ENCODE data around the gene CDC42BPA.
A peak's percentile ranks its signal among the peaks of the same experiment; 100 is the strongest.

The CDC42BPA gene

DNA sequence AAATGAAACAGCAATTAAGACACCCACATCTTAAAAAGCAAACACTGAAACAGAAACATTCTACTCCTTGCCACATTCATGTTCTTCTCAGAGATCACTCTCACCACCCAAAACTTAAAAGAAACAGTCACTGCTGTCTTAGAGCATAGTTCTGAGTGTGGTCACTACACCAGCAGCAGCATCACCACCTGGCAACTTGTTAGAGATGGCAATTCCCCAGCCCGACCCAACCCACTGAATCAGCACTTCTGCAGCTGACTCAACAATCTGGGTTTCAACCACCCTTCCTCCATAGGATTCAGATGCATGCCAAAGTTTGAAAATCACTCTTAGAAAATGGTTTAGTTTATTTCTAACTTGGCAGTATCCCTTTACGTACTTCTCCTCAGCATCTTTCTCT lies 126.1 kb downstream of the CDC42BPA start:
- TF ChIP-seq, protein P1, sequence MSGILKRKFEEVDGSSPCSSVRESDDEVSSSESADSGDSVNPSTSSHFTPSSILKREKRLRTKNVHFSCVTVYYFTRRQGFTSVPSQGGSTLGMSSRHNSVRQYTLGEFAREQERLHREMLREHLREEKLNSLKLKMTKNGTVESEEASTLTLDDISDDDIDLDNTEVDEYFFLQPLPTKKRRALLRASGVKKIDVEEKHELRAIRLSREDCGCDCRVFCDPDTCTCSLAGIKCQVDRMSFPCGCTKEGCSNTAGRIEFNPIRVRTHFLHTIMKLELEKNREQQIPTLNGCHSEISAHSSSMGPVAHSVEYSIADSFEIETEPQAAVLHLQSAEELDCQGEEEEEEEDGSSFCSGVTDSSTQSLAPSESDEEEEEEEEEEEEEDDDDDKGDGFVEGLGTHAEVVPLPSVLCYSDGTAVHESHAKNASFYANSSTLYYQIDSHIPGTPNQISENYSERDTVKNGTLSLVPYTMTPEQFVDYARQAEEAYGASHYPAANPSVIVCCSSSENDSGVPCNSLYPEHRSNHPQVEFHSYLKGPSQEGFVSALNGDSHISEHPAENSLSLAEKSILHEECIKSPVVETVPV (CRISPR knock-in tag; IDR thresholded peaks at IDR 0.05), result no peak
- no peak for TF ChIP-seq PPARA (CRISPR knock-in tag; IDR thresholded peaks at IDR 0.05; ENCODE audit: borderline replicate concordance)
- TF ChIP-seq, protein P2, sequence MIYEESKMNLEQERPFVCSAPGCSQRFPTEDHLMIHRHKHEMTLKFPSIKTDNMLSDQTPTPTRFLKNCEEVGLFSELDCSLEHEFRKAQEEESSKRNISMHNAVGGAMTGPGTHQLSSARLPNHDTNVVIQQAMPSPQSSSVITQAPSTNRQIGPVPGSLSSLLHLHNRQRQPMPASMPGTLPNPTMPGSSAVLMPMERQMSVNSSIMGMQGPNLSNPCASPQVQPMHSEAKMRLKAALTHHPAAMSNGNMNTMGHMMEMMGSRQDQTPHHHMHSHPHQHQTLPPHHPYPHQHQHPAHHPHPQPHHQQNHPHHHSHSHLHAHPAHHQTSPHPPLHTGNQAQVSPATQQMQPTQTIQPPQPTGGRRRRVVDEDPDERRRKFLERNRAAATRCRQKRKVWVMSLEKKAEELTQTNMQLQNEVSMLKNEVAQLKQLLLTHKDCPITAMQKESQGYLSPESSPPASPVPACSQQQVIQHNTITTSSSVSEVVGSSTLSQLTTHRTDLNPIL (CRISPR knock-in tag; IDR thresholded peaks at IDR 0.05; ENCODE audit: low read depth), result no peak
- TF ChIP-seq SNAI2 (CRISPR knock-in tag; IDR thresholded peaks at IDR 0.05), result no peak
- no peak for TF ChIP-seq ZFP3 (CRISPR knock-in tag; IDR thresholded peaks at IDR 0.05)
- TF ChIP-seq ESRRG (CRISPR knock-in tag; IDR thresholded peaks at IDR 0.05), result no peak
- no peak for TF ChIP-seq ZC3H10 (CRISPR knock-in tag; IDR thresholded peaks at IDR 0.05)
- no peak for TF ChIP-seq ZNF70 (CRISPR knock-in tag; IDR thresholded peaks at IDR 0.05)
- no peak for TF ChIP-seq TCF4 (CRISPR knock-in tag; IDR thresholded peaks at IDR 0.05; ENCODE audit: borderline replicate concordance)
- TF ChIP-seq ZNF565 (CRISPR knock-in tag; conservative IDR thresholded peaks at IDR 0.05; ENCODE audit: low read depth), result no peak
- no peak for TF ChIP-seq ZFP30 (CRISPR knock-in tag; IDR thresholded peaks at IDR 0.05)
- TF ChIP-seq, protein P3, sequence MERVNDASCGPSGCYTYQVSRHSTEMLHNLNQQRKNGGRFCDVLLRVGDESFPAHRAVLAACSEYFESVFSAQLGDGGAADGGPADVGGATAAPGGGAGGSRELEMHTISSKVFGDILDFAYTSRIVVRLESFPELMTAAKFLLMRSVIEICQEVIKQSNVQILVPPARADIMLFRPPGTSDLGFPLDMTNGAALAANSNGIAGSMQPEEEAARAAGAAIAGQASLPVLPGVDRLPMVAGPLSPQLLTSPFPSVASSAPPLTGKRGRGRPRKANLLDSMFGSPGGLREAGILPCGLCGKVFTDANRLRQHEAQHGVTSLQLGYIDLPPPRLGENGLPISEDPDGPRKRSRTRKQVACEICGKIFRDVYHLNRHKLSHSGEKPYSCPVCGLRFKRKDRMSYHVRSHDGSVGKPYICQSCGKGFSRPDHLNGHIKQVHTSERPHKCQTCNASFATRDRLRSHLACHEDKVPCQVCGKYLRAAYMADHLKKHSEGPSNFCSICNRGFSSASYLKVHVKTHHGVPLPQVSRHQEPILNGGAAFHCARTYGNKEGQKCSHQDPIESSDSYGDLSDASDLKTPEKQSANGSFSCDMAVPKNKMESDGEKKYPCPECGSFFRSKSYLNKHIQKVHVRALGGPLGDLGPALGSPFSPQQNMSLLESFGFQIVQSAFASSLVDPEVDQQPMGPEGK (CRISPR knock-in tag; IDR thresholded peaks at IDR 0.05; ENCODE audit: borderline replicate concordance), result no peak
- TF ChIP-seq CSDC2 (CRISPR knock-in tag; IDR thresholded peaks at IDR 0.05), result no peak
- TF ChIP-seq ISL1 (CRISPR knock-in tag; IDR thresholded peaks at IDR 0.05), result no peak
- TF ChIP-seq, protein P4, sequence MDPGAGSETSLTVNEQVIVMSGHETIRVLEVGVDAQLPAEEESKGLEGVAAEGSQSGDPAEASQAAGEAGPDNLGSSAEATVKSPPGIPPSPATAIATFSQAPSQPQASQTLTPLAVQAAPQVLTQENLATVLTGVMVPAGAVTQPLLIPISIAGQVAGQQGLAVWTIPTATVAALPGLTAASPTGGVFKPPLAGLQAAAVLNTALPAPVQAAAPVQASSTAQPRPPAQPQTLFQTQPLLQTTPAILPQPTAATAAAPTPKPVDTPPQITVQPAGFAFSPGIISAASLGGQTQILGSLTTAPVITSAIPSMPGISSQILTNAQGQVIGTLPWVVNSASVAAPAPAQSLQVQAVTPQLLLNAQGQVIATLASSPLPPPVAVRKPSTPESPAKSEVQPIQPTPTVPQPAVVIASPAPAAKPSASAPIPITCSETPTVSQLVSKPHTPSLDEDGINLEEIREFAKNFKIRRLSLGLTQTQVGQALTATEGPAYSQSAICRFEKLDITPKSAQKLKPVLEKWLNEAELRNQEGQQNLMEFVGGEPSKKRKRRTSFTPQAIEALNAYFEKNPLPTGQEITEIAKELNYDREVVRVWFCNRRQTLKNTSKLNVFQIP (CRISPR knock-in tag; IDR thresholded peaks at IDR 0.05; ENCODE audit: borderline replicate concordance, low read depth), result no peak
- no peak for TF ChIP-seq RARB (CRISPR knock-in tag; IDR thresholded peaks at IDR 0.05)
- no peak for TF ChIP-seq ZNF8 (CRISPR knock-in tag; IDR thresholded peaks at IDR 0.05)
- TF ChIP-seq ARNTL (CRISPR knock-in tag; IDR thresholded peaks at IDR 0.05; ENCODE audit: borderline replicate concordance, low read depth), result no peak
- TF ChIP-seq GLIS3 (CRISPR knock-in tag; IDR thresholded peaks at IDR 0.05), result no peak
- ATAC-seq, result peak; percentile 90

DNA sequence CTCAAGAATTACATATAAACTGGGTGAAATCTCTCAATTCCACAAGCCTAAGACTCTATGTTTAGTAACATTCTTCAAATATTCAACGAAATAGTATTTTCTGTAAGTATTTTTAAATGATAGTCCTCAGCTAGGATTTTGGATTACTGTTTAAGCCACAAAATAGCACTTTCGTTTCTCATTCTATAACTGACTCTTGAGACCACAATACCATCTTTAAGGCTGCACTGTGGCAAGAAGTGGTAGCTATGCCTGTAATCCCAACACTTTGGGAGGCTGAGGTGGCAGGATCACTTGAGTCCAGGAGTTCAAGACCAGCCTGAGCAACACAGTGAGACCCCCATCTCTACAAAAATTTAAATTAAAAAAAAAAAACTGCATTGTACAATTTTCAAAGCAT lies 126.7 kb downstream of the CDC42BPA start:
- TF ChIP-seq ZNF565 (CRISPR knock-in tag; conservative IDR thresholded peaks at IDR 0.05; ENCODE audit: low read depth), result no peak
- no peak for TF ChIP-seq ZNF8 (CRISPR knock-in tag; IDR thresholded peaks at IDR 0.05)
- no peak for TF ChIP-seq ARNTL (CRISPR knock-in tag; IDR thresholded peaks at IDR 0.05; ENCODE audit: borderline replicate concordance, low read depth)
- TF ChIP-seq, protein P4 (CRISPR knock-in tag; IDR thresholded peaks at IDR 0.05; ENCODE audit: borderline replicate concordance, low read depth), result no peak
- TF ChIP-seq PPARA (CRISPR knock-in tag; IDR thresholded peaks at IDR 0.05; ENCODE audit: borderline replicate concordance), result no peak
- TF ChIP-seq, protein P5, sequence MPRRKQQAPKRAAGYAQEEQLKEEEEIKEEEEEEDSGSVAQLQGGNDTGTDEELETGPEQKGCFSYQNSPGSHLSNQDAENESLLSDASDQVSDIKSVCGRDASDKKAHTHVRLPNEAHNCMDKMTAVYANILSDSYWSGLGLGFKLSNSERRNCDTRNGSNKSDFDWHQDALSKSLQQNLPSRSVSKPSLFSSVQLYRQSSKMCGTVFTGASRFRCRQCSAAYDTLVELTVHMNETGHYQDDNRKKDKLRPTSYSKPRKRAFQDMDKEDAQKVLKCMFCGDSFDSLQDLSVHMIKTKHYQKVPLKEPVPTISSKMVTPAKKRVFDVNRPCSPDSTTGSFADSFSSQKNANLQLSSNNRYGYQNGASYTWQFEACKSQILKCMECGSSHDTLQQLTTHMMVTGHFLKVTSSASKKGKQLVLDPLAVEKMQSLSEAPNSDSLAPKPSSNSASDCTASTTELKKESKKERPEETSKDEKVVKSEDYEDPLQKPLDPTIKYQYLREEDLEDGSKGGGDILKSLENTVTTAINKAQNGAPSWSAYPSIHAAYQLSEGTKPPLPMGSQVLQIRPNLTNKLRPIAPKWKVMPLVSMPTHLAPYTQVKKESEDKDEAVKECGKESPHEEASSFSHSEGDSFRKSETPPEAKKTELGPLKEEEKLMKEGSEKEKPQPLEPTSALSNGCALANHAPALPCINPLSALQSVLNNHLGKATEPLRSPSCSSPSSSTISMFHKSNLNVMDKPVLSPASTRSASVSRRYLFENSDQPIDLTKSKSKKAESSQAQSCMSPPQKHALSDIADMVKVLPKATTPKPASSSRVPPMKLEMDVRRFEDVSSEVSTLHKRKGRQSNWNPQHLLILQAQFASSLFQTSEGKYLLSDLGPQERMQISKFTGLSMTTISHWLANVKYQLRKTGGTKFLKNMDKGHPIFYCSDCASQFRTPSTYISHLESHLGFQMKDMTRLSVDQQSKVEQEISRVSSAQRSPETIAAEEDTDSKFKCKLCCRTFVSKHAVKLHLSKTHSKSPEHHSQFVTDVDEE (CRISPR knock-in tag; IDR thresholded peaks at IDR 0.05), result no peak
- no peak for ATAC-seq
